ENCODE data around the gene PILRB. TPM values are rescaled to one million over a fixed set of nuclear protein-coding genes. Genes with fewer than 3 reads are reported as not detected.
"Not testable (repeated sequence)": the region's sequence is repeated elsewhere in the genome, so short reads cannot be mapped to it uniquely, and the experiment has no call there.

PILRB gene
- total RNA-seq, 1 donor from 2014 or later = 15.0 TPM

DNA sequence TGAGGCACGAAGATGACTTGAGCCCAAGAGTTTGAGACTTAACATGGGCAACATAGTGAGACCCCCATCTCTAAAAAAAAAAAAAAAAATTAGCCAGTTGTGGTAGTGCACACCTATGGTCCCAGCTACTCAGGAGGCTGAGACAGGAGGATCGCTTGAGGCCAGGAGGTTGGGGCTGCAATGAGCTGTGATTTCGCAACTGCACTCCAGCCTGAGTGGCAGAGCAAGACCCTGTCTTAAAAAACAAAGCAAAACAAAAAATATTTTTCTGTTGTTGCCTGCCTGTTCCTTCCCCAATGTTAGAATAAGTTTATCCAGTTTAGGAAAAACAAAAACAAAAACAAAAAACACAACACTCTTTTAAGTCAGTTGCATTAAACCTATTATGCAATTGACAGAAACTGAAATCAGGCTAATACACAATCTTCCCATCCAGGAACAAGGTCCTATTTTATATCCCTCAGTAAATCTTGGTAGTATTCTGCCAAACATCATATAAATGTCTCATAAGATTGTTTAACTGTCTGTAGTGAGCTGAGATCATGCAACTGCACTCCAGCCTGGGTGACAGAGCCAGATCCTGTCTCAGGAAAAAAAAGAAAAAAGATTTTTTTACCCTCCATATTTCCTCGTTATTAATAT is 20.3 kb downstream of the PILRB start:
- no peak for ATAC-seq

DNA sequence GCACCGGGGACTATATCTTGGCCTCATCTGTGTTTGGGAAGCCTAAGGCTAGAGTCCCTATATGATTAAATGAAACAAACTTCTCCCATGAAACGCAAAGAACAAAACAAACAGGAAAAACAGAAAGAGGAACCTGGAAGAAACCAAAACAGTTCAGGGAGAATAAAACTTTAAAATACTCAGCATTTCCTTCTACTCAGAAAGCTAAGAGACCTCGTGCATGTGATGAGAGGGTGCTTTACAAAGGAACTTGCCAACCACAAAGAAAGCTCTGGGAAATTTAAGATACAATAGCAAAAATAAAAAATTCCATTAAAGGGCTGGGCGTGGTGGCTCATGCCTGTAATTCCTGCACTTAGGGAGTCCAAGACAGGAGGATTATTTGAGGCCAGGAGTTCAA is 22.3 kb downstream of the PILRB start:
- no peak for ATAC-seq

DNA sequence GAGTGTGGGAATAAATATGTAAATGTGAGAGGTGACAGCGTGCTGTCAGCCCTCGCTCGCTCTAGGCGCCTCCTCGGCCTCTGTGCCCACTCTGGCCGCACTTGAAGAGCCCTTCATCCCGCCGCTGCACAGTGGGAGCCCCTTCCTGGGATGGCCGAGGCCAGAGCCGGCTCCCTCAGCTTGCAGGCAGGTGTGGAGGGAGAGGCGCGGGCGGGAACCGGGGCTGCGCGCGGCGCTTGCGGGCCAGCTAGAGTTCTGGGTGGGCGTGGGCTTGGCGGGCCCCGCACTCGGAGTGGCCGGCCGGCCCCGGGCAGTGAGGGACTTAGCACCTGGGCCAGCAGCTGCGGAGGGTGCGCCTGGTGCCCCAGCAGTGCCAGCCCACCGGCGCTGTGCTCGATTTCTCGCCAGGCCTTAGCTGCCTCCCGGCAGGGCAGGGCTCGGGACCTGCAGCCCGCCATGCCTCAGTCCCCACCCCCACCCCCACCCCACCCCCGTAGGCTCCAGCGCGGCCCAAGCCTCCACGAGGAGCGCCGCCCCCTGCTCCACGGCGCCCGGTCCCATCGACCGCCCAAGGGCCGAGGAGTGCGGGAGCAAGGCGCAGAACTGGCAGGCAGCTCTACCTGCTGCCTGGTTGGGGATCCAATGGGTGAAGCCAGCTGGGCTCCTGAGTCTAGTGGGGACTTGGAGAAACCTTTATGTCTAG is 23.8 kb downstream of the PILRB start:
- not testable (repeated sequence) for ATAC-seq

DNA sequence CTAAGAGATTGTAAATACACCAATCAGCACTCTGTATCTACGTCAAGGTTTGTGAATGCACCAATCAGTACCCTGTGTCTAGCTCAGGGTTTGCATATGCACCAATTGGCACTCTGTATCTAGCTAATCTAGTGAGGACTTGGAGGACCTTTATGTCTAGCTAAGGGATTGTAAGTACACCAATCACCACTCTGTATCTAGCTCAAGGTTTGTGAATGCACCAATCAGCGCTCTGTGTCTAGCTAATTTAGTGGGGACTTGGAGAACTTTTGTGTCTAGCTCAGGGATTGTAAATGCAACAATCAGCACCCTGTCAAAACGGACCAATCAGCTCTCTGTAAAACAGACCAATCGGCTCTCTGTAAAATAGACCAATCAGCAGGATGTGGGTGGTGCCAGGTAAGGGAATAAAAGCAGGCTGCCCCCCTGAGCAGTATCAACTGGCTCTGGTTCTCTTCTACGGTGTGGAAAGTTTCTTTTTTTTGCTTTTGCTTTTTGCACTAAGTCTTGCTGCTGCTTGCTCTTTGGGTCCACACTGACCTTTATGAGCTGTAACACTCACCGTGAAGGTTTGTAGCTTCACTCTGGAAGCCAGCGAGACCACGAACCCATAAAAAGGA is 24.4 kb downstream of the PILRB start:
- ATAC-seq = not testable (repeated sequence)

DNA sequence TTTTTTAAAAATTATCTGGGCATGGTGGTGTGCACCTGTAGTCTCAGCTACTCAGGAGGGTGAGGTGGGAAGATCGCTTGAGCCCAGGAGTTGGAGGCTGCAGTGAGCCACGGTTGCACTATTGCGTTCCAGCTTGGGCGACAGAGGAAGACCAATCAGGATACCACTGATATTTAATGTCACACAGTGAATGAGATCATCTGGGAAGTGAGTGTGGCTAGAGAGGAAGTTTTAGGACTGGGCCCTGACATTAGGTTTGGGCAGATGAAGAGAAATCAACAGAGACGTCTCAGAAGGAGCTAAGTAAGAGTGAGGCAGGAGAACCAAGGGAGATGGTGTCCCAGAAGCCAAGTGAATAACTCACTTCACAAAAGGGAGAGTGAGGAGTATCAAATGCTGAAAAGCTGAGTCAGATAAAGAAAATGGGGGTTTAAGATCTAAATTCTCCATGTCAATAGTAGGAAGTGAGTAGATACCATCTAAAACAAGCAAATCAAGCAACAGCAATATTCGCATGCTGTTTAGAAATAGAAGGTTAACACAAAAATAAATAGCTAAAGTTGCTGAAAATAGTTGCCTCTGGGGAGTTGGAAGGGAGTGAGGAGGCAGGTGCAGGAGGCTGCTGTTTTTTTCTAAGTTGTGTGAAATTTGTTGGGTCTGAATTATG is 26.8 kb downstream of the PILRB start:
- no peak for ATAC-seq

DNA sequence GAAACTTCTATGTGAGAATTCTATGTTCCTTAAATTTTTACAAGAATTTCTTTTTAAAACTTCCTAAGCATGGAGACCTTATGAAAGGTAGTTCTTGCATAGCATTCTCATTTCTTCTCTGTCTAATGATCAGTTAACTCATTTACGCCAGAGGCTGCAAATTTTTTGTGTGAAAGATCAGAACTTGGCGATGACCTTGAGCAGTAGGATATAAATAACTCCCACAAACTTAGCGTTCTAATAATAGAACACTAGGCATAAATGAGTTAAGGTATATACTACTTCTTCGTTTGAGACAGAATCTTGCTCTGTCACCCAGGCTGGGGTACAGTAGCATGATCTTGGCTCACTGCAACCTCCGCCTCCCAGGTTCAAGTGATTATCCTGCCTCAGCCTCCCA is 29.0 kb downstream of the PILRB start:
- no peak for ATAC-seq

DNA sequence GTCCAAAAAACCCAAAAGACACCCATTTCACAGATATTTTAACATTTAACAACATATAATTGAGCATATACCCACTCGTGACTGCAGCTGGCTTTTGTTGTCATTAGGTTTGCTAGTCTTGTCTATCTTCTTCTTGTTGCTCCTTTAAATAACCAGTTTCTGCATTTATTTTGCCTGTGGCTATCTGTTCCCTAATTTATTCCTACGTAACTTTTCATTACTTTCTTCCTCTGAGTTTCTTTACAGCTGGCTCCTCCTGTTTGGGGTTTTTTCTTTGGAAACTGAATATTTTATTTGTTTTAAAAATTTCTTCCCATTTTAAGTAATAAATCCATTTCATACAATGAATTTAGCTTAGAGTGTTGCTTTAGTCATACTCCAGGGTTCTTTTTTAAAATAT is 29.8 kb downstream of the PILRB start:
- ATAC-seq = no peak

DNA sequence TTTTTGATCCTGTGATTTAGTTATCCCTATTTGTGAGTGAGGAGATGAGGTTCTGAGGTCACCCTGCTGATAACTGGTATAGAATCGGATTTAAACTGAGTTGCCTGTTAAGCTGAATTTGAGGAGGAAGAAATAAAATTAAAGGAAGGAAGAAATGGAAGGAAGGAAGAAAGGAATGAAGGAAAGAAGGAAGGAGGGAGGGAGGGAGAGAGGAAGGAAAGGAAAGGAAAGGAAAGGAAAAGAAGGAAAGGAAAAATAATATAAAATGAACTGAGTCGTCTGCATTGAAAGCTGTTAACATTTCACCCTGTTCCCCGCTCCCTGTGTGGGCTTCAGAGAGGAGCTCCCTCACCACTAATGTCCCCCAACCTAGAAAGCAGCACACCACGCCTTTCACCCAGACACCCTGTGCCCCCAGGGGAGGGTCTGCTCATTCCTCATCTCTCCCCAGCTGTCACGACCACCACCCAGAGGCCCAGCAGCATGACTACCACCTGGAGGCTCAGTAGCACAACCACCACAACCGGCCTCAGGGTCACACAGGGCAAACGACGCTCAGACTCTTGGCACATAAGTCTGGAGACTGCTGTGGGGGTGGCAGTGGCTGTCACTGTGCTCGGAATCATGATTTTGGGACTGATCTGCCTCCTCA is 31.6 kb downstream of the PILRB start:
- no peak for ATAC-seq

DNA sequence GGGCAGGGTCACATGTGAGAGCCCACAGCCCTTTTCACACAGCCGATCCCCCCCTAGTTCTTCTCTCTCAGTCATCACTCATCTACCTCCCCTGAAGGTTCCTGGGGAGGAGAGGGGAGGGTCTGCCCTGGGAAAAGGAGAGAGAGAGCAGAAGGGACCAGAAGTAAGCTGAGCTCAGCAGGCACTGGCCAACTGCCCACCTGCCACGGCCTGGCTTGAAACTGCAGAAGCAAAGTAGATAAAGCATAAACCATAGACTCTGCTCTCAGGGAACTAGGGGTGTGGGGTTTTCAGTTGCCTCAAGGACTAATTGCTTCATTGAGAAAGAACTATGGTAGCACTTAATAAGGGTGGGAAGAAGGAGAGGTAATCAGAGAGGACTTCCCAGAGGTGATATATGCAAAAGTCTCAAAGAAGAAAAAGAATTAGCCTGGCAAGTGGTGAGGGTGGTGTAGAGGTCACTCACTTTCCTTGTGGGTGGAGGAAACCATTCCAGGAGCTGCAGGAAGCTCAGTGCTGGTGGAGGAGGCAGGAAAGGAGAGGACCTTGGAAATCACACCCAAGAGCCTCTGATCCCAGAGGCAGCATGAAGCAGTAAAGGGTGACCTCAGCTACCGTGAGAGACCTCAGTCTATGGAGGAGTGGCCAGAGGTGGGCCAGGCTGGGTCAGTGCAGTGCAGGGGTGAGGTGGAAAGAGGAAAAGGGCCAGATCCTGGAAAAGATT is 32.5 kb downstream of the PILRB start:
- ATAC-seq = peak; percentile 10

DNA sequence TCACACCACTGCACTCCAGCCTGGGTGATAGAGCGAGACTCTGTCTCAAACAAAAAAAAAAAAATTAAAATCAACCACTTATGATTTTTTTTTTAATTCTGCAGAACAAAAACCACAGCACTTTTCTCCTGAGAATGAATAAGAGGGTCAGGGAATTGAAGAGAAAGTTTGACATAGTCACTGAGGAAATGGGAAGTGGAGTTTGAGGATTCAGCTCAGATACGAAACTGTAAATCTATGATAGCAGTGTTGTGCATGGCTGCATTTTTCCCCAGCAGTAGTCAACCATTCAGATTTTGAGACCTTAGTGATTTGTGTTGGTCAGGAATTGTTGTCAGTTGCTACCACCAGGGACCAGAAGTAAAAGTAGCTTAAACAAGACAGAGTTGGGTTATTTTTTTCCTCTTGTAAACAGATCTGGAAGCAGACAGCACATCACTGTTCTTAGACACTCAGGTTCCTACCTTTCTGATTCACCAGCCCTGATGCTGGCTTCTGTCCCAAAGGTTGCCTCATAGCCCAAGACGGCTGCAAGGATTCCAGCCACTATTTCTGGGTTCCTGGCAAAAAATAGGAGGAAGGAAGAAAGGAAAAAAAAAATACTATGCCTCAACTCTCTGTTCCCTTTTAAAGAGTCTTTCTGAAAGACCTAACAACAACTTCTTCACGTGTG is 35.5 kb downstream of the PILRB start:
- ATAC-seq = no peak

DNA sequence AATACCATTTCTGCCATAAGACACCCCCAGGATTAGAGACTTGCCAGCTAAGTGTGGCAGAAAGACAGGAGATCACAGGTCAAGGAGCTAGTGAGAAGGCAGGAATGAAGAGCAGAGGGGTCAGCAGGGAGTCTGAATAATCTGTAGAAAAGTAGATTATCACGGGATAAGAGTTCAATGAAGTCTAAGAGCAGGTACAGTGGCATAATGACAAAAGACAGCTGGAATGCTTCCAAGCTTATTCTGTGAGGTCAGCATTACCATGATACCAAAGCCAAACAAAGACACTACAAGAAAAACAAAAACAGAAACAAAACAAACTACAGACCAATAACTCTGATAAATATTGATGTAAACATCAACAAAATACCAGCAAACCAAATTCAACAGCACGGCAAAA is 36.2 kb downstream of the PILRB start:
- ATAC-seq = no peak

DNA sequence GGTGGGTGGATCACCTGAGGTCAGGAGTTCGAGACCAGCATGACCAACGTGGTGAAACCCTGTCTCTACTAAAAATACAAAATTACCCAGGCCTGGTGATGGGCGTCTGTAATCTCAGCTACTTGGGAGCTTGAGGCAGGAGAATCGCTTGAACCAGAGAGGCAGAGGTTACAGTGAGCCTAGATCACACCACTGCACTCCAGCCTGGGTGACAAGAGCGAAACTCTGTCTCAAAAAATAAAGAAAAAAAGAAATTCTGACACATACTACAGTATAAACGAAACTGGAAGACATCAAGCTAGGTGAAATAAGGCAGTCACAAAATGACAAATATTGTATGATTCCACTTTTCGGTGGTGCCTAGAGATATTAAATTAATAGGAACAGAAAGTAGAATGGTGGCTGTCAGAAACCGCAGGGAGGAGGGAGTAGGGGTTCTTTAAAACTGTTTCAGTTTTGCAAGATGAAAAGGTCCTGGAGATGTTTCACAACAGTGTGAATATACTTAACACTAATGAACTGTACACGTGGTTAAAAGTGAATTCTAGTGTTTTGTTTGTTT is 38.6 kb downstream of the PILRB start:
- peak; percentile 31 for ATAC-seq

DNA sequence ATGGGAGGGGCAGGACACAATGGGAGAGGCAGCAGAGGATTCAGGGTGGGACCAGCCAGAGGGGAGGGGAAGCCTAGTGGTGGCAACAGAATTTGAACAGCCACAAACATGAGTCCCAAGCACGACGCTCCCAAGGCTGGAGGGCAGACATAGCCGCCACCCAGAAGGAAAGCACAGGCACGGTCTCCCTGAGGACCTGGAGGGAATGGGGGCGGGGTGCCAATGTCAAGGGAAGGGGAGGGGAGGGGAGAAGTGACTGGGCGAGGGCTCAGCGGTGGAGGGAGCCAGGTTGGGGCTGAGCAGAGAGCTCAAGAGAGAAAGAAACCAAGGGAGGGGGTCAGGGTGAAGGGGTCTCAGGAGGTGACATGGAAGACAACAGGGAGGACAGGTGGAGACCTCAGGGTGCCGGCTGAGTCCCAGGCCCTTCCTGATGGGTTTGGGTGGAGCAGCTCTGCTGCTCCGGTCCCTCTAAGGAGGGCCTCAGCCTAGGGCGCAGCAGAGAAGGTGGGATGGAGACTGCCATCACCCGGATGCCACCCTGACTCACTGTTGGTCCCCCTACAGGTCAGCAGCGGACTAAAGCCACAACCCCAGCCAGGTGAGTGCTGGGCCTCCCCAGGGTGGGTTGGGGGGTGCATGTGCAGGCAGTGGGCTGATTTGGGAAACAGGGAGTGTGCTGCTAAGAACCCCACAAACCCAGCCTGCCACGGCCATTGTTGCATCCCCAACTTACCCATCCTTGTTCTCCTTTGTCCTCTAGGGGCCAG is 39.6 kb downstream of the PILRB start:
- ATAC-seq = peak; percentile 24

DNA sequence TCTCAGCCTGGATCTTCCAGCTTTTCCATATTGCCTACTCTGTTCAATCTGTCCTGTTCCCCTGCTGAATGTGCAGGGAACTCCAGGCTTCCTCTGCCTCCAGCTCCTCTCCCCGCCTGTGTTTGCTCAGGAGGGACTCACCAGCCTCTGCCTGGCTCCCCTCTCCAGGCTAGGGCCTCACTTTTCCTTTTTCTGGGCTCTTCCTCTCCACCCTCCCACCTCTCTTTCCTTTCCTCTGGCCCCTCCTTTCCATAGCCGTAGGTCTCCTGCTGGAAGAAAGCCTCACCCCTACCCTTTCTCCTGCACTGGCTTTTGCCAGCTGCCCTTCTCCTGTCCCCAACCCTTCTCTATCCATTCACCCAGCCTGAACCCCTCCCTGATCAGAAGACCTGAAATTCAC is 40.3 kb downstream of the PILRB start:
- no peak for ATAC-seq

DNA sequence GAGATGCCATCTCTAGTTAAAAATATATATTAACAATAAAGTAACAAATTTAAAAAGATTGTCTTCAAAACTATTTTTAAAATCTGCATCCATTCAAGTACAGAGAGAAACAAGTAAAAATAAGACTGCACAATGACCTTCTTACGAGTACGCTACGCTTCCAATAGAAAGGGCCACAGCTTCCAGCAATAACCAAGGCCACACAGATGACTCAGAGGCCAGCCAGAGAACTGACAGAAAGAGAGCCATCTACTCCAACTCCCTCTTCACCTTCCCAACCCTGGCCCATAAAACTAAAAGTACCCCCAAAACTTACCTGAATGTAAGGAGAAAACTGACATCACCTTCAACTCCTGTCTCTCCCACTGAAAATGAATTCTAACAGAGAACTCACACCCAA is 42.1 kb downstream of the PILRB start:
- no peak for ATAC-seq

DNA sequence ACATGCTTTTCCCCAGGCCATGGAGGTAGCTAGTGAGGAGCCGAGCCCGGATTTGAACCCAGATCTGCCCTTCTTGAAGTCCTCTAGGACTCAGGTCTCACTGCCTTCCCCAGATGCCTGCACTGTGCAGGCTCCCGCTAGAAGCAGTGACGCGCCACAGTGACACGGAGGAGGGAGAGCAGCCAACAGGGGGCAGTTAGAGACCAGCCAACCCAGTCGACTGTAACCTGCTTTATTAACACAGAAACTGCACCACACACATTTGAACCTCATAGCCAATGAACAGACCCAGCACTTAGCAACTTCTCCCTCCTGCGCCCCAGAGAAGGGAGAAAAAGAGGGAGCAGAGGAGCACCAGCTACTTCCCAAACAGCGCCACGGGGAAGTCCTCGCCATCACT is 42.7 kb downstream of the PILRB start:
- no peak for ATAC-seq

DNA sequence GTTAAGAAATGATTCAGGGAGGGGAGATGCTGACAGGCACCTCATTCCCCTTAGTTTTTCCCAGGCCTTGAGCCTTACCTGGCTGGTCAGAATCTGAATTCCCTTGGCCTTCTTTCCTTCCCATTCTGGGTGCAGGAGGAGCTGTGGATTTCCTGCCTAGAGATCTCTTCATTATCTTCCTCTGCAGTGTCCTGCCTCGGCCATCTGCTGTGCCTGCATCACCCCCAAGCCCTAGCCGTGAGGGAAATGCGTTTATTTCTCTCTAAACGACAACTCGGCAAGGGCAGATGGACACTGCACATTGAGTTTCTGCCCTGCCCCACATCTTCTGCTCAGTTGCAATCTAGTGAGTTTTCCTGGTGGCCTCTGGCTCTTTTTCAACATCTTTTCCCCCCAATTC is 43.9 kb downstream of the PILRB start:
- no peak for ATAC-seq

DNA sequence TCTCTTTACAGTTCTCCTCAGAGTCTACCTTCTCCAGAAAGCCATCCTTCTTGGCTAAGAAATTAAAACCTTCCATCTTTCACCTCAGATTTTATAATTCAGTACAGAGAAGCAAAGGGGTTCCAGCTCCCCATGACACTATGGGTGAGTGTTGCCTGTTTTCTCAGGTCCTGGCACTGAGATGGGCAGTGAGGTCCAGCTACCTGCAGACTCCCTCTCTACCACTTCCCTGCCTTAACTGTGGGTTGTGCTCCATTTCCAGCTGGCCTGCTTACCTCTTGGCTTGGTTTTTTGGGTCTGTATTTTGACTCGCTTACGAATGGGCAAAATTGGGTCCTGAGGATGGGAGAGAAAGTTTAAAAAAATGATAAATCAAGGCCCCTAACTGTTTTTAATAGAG is 44.3 kb downstream of the PILRB start:
- no peak for ATAC-seq

DNA sequence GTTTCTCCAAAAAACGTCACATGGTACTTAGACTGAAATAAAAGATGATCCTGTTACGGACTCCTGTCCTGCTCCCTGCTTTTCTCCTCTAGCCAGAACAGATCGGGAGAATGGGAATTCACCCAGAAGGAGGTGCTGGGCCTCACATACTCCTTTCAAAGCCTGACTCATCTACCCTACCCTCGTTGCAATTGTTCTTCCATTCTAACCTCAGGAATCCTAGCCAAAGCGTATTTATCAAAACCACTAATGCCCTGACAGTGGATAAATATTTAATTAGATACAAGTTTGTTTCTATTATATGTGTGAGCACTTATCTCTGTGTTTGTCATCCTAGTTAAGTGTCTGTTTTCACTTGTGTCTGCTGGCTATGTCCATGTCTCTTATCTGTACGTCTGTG is 48.9 kb downstream of the PILRB start:
- ATAC-seq = peak; percentile 67

Measured in esophagus mucosa (tissue), 1 donor.